Neural cell (in vitro differentiated cells): ENCODE measurements around the gene PPIB. TPM values are rescaled to one million over a fixed set of nuclear protein-coding genes. Genes with fewer than 3 reads are reported as not detected.

Source experiments
- H2AFZ ChIP-seq: fragments of 200-600, 300-800 bp; sonication (generic), shearing (Covaris generic); 2 replicates; pipeline ENCODE4 v1.6.0; 2014; ENCODE audit warnings: low read depth, mild to moderate bottlenecking, antibody characterized with exemption, low read length, moderate library complexity
- H3F3A ChIP-seq: fragments of 200-600 bp; shearing (Covaris generic); 2 replicates; pipeline ENCODE4 v1.6.1; 2016; ENCODE audit warnings: mild to moderate bottlenecking, moderate library complexity, mixed read lengths, antibody characterized with exemption, low read length; ENCODE audit not compliant: insufficient read depth, poor library complexity, severe bottlenecking
- H3K27ac ChIP-seq: fragments of 200-600, 300-800 bp; sonication (generic), shearing (Covaris generic); 2 replicates; pipeline ENCODE4 v1.5.1; 2014; ENCODE audit warnings: mild to moderate bottlenecking, low read length, moderate library complexity
- H3K27me3 ChIP-seq: fragments of 300-800, 200-600 bp; sonication (generic), shearing (Covaris generic); 2 replicates; pipeline ENCODE4 v1.6.0; 2014; ENCODE audit warnings: mild to moderate bottlenecking, low read depth, low read length, moderate library complexity; ENCODE audit not compliant: insufficient read depth
- H3K36me3 ChIP-seq: fragments of 300-800, 200-600 bp; sonication (generic), shearing (Covaris generic); 2 replicates; pipeline ENCODE4 v1.5.1; 2014; ENCODE audit warnings: mild to moderate bottlenecking, antibody characterized with exemption, low read length, moderate library complexity; ENCODE audit not compliant: insufficient read depth
- H3K4me2 ChIP-seq: fragments of 300-800, 200-600 bp; sonication (generic), shearing (Covaris generic); 2 replicates; pipeline ENCODE4 v1.6.0; 2014; ENCODE audit warnings: mild to moderate bottlenecking, low read length
- H3K4me3 ChIP-seq: fragments of 300-800, 200-600 bp; sonication (generic), shearing (Covaris generic); 2 replicates; pipeline ENCODE4 v1.5.1; 2014; ENCODE audit warnings: mild to moderate bottlenecking, low read length, moderate library complexity
- H3K79me2 ChIP-seq: fragments of 200-600 bp; shearing (Covaris generic); replicated peaks from 2 replicates; pipeline ENCODE4 v1.6.0; 2014; ENCODE audit warnings: mild to moderate bottlenecking, low read length, moderate library complexity; ENCODE audit not compliant: insufficient read depth
- H3K9ac ChIP-seq: fragments of 300-800, 200-600 bp; sonication (generic), shearing (Covaris generic); 2 replicates; pipeline ENCODE4 v1.6.1; 2016; ENCODE audit warnings: mild to moderate bottlenecking, low read length, mixed read lengths
- H3K9me2 ChIP-seq: fragments of 200-600 bp; shearing (Covaris generic); 2 replicates; pipeline ENCODE4 v1.6.1; 2016; ENCODE audit warnings: mild to moderate bottlenecking, low read length, mixed read lengths; ENCODE audit not compliant: insufficient read depth
- H3K9me3 ChIP-seq: fragments of 200-600, 300-800 bp; sonication (generic), shearing (Covaris generic); 2 replicates; pipeline ENCODE4 v1.6.1; 2016; ENCODE audit warnings: mild to moderate bottlenecking, mixed run types, low read length, moderate library complexity, mixed read lengths
- H4K20me1 ChIP-seq: fragments of 200-600 bp; shearing (Covaris generic); 2 replicates; pipeline ENCODE4 v1.6.1; 2016; ENCODE audit warnings: mild to moderate bottlenecking, mixed run types; ENCODE audit not compliant: insufficient read depth
- CTCF ChIP-seq: fragments of 450-650 bp; IDR thresholded peaks from 2 replicates; pipeline ENCODE4 v1.5.1; 2014; ENCODE audit warnings: antibody characterized with exemption, mild to moderate bottlenecking, moderate library complexity; ENCODE audit not compliant: poor library complexity, severe bottlenecking
- EP300 ChIP-seq: fragments of 450-650 bp; conservative IDR thresholded peaks from 2 replicates; pipeline ENCODE4 v1.6.1; 2014; ENCODE audit warnings: antibody characterized with exemption, mild to moderate bottlenecking, moderate library complexity; ENCODE audit not compliant: poor library complexity, severe bottlenecking
- EZH2 ChIP-seq: fragments of 200-600, 300-800 bp; shearing (Covaris generic), sonication (generic); IDR thresholded peaks from 2 replicates; pipeline ENCODE4 v1.6.1; 2014; ENCODE audit warnings: antibody characterized with exemption, low read length, borderline replicate concordance, mild to moderate bottlenecking; ENCODE audit not compliant: insufficient read depth, poor library complexity, severe bottlenecking
- MXI1 ChIP-seq: fragments of 450-650 bp; conservative IDR thresholded peaks from 2 replicates; pipeline ENCODE4 v1.6.1; 2014; ENCODE audit warnings: antibody characterized with exemption, mild to moderate bottlenecking; ENCODE audit not compliant: poor library complexity, severe bottlenecking
- POLR2AphosphoS5 ChIP-seq: IDR thresholded peaks from 2 replicates; pipeline ENCODE4 v1.6.1; 2012
- RAD21 ChIP-seq: fragments of 450-650 bp; conservative IDR thresholded peaks from 2 replicates; pipeline ENCODE4 v1.6.1; 2014; ENCODE audit warnings: antibody characterized with exemption, mild to moderate bottlenecking, moderate library complexity
- REST ChIP-seq: IDR thresholded peaks from 2 replicates; pipeline ENCODE4 v1.6.1; 2012; ENCODE audit warnings: borderline replicate concordance
- SMC3 ChIP-seq: fragments of 450-650 bp; conservative IDR thresholded peaks from 2 replicates; pipeline ENCODE4 v1.6.1; 2014; ENCODE audit warnings: antibody characterized with exemption, mild to moderate bottlenecking, moderate library complexity; ENCODE audit not compliant: poor library complexity
- TAF1 ChIP-seq: IDR thresholded peaks from 2 replicates; pipeline ENCODE4 v1.6.1; 2012; ENCODE audit warnings: low read depth
- polyA plus RNA-seq: library from polyadenylated mRNA; depleted of rRNA; stranded (reverse); fragments of >200 nt; gene quantifications from 2 replicates; pipeline ENCODE4 v1.2.3, GENCODE V29; 2014

Gene PPIB
- polyA plus RNA-seq, 1 donor from 2014 or later = 206 TPM

GRCh38 chr15:64131547-64131946, 31.3 kb downstream of the PPIB start:
- H3K9me3 ChIP-seq = no peaks in the 10 kb centered on the region
- no peaks in the 10 kb centered on the region for H3K36me3 ChIP-seq
- H3F3A ChIP-seq = no peaks in the 10 kb centered on the region
- H3K79me2 ChIP-seq = no peaks in the 10 kb centered on the region
- H3K4me3 ChIP-seq = no peak overlapping the region
- no peaks in the 10 kb centered on the region for H3K9me2 ChIP-seq
- no peak for TF ChIP-seq EZH2
- no peak for TF ChIP-seq CTCF
- no peak for TF ChIP-seq MXI1
- TF ChIP-seq TAF1 = no peak
- TF ChIP-seq RAD21 = no peak
- no peak for TF ChIP-seq REST
- TF ChIP-seq POLR2AphosphoS5 = no peak
- H3K9ac ChIP-seq = no peak overlapping the region
- no peak overlapping the region for H3K27ac ChIP-seq
- H2AFZ ChIP-seq = no peak overlapping the region
- H3K4me2 ChIP-seq = no peak overlapping the region
- no peaks in the 10 kb centered on the region for H3K27me3 ChIP-seq
- no peaks in the 10 kb centered on the region for H4K20me1 ChIP-seq

GRCh38 chr15:64130159-64130558, 32.7 kb downstream of the PPIB start:
- no peaks in the 10 kb centered on the region for H4K20me1 ChIP-seq
- H3K9me2 ChIP-seq = no peaks in the 10 kb centered on the region
- no peak overlapping the region for H2AFZ ChIP-seq
- H3K9ac ChIP-seq = no peak overlapping the region
- H3K27ac ChIP-seq = no peak overlapping the region
- H3K27me3 ChIP-seq = no peaks in the 10 kb centered on the region
- H3K36me3 ChIP-seq = peaks cover 6% of the 10 kb centered on the region
- no peaks in the 10 kb centered on the region for H3K9me3 ChIP-seq
- no peak overlapping the region for H3K4me2 ChIP-seq
- no peaks in the 10 kb centered on the region for H3K79me2 ChIP-seq
- no peak overlapping the region for H3K4me3 ChIP-seq
- TF ChIP-seq REST = no peak
- no peak for TF ChIP-seq MXI1
- no peak for TF ChIP-seq SMC3
- TF ChIP-seq RAD21 = no peak
- no peak for TF ChIP-seq EZH2
- TF ChIP-seq TAF1 = no peak
- no peak for TF ChIP-seq POLR2AphosphoS5
- TF ChIP-seq CTCF = no peak
- no peak for TF ChIP-seq EP300
- H3F3A ChIP-seq = no peaks in the 10 kb centered on the region
